22Rv1 (cell line): ENCODE results near the gene ATP1A1.

Experiments used
- CTCF ChIP-seq: fragments of 450-650 bp; IDR thresholded peaks from 2 replicates; pipeline ENCODE4 v1.5.1; 2017; ENCODE audit warnings: mild to moderate bottlenecking
- ZFX ChIP-seq: fragments of 450-650 bp; IDR thresholded peaks from 2 replicates; pipeline ENCODE4 v1.6.1; 2017; ENCODE audit warnings: antibody characterized with exemption, borderline replicate concordance

- TF ChIP-seq CTCF (no peak), ZFX (no peak)
Observed at GRCh38 chr1:116330342-116330652, 42.7 kb upstream of the ATP1A1 start.
